ENCODE data around the gene EPS15.
"Not testable (repeated sequence)": the region's sequence is repeated elsewhere in the genome, so short reads cannot be mapped to it uniquely, and the experiment has no call there.

Gene EPS15

GRCh38 chr1:51474832-51475620, 44.0 kb downstream of the EPS15 start:
- DNase-seq (ENCODE audit: extremely low read depth in 1 of 2, low read depth in 1 of 2): not testable (repeated sequence)

DNA sequence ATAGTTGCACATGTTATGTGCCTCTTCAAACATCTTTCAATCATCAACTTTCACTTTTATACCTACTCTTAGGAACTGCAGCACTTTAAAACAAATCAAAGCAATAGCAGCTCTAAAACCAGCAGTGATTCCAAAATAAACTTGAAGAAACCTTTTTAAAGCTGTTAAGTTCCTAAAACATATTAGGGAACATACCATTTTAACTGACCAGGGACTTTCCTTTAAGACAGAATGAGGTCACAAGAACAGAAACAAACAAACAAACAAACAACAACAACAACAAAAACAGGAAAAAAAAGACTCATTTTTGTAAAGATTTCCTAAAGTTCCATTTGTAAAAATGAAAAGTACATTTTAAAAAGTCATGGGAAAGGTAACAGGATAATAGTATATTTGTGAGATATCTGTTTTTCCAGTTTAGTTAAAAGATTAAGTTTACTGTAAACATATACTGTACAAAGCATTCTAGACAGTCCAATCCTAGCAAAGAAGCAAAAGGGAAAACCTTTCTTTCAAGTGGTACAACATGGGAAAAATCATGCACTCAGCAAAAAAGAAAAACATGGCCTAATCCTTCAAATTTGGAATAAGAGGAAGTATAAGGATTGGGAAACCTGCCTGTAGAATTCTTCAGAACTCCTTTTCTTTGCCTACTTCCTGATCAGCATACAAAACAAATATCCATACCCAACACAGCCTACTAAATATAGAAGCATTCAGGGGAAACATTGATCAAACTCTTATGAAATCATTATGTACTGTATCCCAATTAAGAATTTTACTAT, 45.5 kb downstream of the EPS15 start:
- no peak for DNase-seq (ENCODE audit: extremely low read depth in 1 of 2, low read depth in 1 of 2)

- no peak for DNase-seq (ENCODE audit: extremely low read depth in 1 of 2, low read depth in 1 of 2)
Measured at GRCh38 chr1:51472359-51472758, 46.7 kb downstream of the EPS15 start.

- no peak for DNase-seq (ENCODE audit: extremely low read depth in 1 of 2, low read depth in 1 of 2)
Measured at GRCh38 chr1:51469518-51469917, 49.5 kb downstream of the EPS15 start.

- no peak for DNase-seq (ENCODE audit: extremely low read depth in 1 of 2, low read depth in 1 of 2)
Measured at GRCh38 chr1:51464828-51465227, 54.2 kb downstream of the EPS15 start.

GRCh38 chr1:51463561-51463960, 55.5 kb downstream of the EPS15 start:
- no peak for DNase-seq (ENCODE audit: extremely low read depth in 1 of 2, low read depth in 1 of 2)

- not testable (repeated sequence) for DNase-seq (ENCODE audit: extremely low read depth in 1 of 2, low read depth in 1 of 2)
Measured at GRCh38 chr1:51462289-51462688, 56.8 kb downstream of the EPS15 start.

DNA sequence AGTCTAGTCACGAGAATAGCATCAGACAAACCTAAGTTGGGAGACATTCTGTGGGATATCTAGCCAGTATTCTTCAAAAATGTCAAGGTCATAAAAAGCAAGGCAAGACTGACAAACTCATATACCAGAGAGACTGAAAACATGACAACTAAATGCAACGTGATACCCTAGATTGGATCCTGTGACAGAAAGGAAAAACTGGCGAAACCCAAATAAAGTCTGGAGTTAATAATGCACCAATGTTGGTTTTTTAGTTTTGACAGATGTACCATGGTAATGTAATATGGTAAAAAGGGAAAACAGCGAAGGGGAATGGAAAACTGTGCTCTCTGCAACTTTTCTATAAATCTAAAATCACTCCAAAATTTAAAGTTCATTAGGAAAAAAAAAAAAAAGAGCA, 64.5 kb downstream of the EPS15 start:
- DNase-seq (ENCODE audit: extremely low read depth in 1 of 2, low read depth in 1 of 2): no peak

- DNase-seq (ENCODE audit: extremely low read depth in 1 of 2, low read depth in 1 of 2): no peak
Measured at GRCh38 chr1:51453010-51453409, 66.1 kb downstream of the EPS15 start.

GRCh38 chr1:51448844-51449454, 70.1 kb downstream of the EPS15 start:
- not testable (repeated sequence) for DNase-seq (ENCODE audit: extremely low read depth in 1 of 2, low read depth in 1 of 2)

GRCh38 chr1:51445351-51446090, 73.5 kb downstream of the EPS15 start:
- no peak for DNase-seq (ENCODE audit: extremely low read depth in 1 of 2, low read depth in 1 of 2)

DNA sequence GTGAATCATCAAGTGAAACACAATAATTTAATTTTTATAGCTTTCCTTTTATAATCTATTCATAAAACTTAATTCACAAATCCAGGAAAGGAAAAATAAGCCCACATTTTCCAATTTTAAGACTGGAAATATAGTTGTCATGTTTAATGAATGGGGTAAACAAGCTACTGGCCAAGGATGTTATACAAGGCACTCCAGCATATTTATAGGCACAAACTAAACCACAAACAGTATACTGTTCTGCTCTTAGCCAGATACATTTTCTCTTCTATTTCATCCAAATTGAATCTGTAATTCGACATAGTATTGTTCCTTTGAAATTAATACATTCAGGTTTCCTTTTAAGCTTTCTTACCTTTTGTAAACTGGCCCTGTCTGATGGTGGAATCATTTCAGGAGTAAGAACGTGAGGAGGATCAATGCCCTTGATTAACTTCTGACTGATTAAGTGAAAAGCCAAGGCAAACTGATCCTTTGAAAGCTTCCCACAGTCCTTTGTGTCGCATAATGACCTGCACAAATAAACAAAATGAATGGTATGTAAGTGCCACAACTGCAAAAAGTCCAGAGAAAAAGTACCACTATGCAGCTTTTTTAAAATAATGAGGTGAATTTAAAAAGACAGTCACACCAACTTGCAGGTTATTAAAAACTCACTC, 74.4 kb downstream of the EPS15 start:
- no peak for DNase-seq (ENCODE audit: extremely low read depth in 1 of 2, low read depth in 1 of 2)

GRCh38 chr1:51444096-51444495, 75.0 kb downstream of the EPS15 start:
- DNase-seq (ENCODE audit: extremely low read depth in 1 of 2, low read depth in 1 of 2): no peak

DNA sequence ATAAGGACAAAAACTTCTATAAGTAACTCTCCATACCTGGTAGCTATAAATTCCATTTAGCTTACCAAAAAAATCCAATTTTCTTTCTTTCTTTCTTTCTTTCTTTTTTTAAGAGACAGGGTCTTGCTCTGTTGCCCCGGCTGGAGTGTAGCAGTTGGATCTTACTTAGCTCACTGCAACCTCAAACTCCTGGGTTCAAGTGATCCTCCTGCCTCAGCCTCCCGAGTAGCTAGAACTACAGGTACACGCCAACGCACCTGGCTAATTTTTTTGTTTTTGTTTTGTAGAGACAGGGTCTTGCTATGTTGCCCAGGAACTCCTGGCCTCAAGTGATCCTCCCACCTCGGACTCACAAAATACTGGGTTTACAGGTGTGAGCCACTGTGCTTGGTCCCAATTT, 75.5 kb downstream of the EPS15 start:
- no peak for DNase-seq (ENCODE audit: extremely low read depth in 1 of 2, low read depth in 1 of 2)

DNA sequence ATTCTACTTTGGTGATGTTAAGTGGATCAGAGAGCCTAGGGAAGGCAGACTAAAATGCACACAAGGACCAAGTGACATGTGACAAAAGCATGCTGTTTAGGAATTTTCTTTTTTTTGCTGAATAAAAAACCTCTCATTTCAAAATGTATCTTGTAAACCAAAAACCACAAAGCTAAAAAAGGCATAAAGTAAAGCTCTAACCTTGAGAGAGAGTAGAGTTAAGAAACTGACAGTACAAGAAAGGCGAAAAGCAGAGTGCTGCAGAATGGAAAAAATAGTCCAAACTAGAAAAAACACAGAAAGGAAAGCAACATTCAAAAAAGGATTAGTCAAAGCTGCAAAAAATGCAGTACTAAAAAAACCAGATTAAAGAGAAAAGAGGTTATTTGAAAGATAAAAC, 76.5 kb downstream of the EPS15 start:
- DNase-seq (ENCODE audit: extremely low read depth in 1 of 2, low read depth in 1 of 2): no peak

DNA sequence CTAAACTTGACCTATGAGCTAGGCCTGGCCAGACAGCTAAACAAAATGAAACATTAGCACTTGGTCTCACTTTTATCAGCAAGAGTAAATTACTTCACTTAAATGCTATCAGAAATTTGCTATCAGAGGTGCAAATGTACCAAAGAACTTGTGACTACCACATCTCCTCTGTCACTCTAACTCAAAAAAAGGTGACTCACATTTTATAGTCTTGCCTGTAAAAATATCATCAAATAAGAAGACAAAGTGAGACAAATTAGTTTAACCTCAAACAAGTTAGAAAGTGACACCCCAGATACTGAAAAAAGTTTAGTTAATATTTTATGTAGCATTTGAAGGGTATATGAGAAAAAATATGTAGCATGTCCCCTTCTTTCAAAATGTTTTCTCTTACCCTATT, 76.9 kb downstream of the EPS15 start:
- no peak for DNase-seq (ENCODE audit: extremely low read depth in 1 of 2, low read depth in 1 of 2)

GRCh38 chr1:51439895-51440294, 79.2 kb downstream of the EPS15 start:
- no peak for DNase-seq (ENCODE audit: extremely low read depth in 1 of 2, low read depth in 1 of 2)

DNA sequence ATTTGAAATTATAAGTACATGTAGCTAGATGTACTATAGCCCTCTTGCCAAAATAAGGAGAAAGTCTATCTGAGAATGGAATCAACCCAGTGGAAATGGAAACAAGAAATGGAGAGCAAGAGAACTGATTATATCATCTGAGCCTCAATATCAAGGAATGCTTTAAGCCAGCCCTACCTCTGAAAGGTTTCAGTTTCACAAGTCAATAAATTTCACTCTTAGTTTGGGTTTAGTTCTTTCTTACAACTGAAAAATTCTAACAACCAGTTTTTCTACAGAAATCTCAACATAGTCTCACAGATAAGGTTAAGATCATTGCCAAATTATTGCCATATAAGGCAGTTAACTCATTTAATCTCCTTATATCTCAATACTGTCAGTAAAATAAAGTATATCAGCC, 80.0 kb downstream of the EPS15 start:
- no peak for DNase-seq (ENCODE audit: extremely low read depth in 1 of 2, low read depth in 1 of 2)

- not testable (repeated sequence) for DNase-seq (ENCODE audit: extremely low read depth in 1 of 2, low read depth in 1 of 2)
Measured at GRCh38 chr1:51437391-51437790, 81.7 kb downstream of the EPS15 start.

DNA sequence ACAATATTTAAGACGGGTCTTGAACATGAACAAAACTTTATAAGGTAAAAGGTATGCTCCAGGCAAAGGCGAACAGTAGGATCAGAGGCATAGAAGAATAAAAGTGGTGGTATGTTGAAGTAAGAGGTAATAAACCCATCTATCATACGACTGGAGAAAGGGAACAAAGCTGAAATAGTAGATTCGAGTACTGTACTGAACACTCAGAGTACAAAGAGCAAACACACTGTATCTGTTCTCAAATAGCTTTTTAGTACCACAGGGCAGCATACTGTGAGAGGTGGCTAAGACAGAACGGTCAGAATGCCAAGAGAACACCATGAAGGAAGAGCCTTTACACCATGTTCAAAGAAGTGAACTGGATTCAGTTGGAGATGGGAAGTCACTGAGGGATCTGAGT, 83.2 kb downstream of the EPS15 start:
- no peak for DNase-seq (ENCODE audit: extremely low read depth in 1 of 2, low read depth in 1 of 2)
